ENCODE measurements around the gene SCAMP1. TPM values are rescaled to one million over a fixed set of nuclear protein-coding genes. Genes with fewer than 3 reads are reported as not detected.

The SCAMP1 gene
- total RNA-seq, 1 experiment from 2014 or later: 36.2 TPM

DNA sequence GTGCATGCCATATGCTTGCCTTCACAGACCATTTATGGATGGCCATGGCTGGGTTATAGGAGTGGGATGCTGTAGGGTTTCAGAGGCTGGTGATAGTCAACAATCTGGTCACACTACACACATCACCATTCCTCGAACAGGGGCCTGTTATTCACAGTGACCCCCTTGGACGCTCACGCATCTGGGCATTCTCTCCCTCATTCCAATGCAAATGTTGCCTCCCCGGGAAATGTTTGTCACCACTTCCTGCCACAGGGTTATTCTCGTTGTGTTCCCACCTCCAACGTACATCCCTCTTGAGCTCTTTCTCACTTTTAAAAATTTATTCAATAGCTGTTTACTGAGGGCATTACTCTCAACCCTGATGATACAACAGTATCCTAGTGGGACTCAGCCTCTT is 135.4 kb downstream of the SCAMP1 start:
- no peak for DNase-seq (ENCODE audit: low spot score)

GRCh38 chr5:78496373-78496772 is 136.0 kb downstream of the SCAMP1 start:
- DNase-seq (ENCODE audit: low spot score): no peak

DNA sequence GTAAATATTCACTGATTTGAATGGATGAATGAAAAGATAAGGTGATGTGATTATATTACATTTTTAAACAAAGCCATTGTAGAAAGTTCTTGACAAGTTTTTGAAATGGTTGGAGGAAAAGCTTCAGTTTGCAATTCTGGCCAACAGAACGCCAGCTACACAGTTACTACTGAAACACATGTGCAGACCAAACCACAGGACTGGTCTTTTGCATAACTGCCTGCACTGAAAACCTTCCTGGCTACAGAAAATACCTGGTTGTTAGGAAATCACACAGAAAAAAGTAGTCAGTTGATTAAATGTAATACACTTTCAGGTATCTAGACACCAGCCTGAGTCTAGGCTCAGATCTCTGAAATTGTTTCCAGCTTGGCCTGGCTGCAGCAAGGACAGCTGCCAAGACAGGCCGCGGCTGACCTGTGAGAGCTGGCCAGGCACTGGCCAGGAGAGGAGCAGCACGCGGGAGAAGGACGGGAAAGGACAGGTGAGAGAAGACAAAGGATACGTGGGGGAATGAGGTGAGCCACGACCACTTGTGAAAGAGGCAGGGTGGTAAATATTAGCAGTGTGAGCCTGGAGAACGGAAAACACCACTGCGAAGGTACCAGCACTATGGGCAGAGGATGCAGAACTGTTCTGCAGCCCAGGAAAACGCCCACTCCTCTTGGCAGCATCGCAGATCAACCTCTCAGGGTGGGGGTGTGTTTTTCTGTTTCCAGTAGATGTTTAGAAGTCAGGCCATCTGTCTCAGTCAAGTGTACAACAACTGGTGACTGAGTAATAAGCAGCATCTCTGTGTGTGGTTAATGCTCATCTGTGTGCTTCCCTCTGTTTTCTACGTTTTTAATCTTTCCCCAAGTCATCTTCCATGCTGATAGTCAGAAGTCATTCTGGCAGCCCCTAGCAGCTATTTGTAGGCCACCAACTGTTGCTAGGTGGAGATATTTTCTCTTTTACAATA is 137.4 kb downstream of the SCAMP1 start:
- no peak for DNase-seq (ENCODE audit: low spot score)

DNA sequence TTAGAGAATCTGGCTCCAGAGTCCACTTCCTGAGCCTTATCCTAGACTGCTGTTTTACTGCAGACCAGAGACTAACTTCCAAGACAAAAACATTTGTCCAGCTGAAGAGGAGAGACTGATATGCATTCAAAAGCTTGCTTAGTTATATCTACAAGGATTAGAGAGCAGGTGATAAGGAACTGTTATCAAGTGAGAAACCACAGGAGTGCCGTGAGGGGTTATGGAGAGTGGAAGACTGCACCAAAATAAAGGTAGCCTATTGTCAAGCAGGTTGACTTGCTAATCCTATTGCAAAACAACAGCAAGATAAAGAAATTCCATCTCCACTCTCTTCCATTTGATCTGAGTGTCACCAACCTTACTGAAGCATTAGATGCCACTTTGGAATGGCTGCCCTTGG is 139.1 kb downstream of the SCAMP1 start:
- DNase-seq (ENCODE audit: low spot score): no peak

DNA sequence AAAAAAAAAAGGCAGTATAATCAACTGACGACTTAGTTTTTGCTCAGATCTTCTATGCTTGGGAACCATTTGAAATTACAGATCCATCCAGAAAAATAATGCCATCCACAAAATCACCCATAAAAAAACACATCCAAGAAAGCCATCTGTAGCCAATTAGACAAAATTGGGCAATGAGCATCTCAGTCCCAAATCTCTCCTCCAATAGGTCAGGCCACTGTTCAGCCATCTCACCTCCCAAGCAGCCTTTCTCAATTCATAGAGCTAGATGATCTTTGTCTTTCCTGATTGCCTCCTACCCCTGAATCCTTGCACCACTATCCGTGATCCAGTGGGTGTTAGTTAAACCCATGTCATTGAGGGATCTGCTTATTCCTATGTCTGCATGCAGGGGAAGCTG is 139.6 kb downstream of the SCAMP1 start:
- DNase-seq (ENCODE audit: low spot score): no peak

- DNase-seq (ENCODE audit: low spot score): no peak
Measured at GRCh38 chr5:78500871-78501270, 140.5 kb downstream of the SCAMP1 start.

- DNase-seq (ENCODE audit: low spot score): no peak
Measured at GRCh38 chr5:78501411-78502352, 141.3 kb downstream of the SCAMP1 start.

- no peak for DNase-seq (ENCODE audit: low spot score)
Measured at GRCh38 chr5:78503958-78504653, 143.7 kb downstream of the SCAMP1 start.

GRCh38 chr5:78504704-78505677 is 144.6 kb downstream of the SCAMP1 start:
- DNase-seq (ENCODE audit: low spot score): peak; percentile 90

DNA sequence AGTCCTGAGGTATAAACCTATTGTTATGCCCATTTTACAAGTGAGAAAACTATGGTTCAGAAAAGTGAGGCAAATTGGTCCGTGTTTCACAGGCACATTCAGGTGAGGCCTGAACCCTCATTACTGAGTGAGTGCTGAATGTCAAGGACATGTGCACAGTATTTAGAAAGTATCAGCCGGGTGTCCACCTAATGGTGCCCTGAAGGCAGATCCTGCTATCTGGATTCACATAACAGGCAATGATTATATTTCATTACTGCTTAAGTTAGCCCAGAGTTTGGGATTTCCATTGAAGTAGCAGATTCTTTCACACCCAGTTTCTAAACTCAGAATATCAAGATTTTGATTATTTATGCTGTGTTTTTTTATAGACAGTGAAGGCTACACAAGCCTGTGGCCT is 145.4 kb downstream of the SCAMP1 start:
- DNase-seq (ENCODE audit: low spot score): no peak

GRCh38 chr5:78506261-78507024 is 146.0 kb downstream of the SCAMP1 start:
- no peak for DNase-seq (ENCODE audit: low spot score)

DNA sequence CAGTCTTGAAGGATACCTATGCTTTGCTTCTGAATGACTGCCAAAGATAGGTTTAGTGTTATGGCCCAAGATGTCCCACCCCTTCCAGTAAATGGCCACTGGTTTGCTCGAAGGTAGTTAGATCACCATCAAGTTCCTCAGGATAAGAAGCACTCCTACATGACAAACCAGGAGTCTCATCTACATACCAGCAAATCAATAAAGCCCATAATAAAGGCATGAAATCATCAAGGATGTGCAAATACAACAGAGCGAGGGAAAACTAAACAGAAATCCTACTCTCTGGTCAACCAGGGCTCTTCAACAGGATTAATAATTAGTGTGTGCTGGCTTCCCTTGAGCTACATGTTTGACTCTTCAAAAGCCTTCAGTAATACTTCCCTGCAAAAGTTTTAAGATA is 147.1 kb downstream of the SCAMP1 start:
- no peak for DNase-seq (ENCODE audit: low spot score)

DNA sequence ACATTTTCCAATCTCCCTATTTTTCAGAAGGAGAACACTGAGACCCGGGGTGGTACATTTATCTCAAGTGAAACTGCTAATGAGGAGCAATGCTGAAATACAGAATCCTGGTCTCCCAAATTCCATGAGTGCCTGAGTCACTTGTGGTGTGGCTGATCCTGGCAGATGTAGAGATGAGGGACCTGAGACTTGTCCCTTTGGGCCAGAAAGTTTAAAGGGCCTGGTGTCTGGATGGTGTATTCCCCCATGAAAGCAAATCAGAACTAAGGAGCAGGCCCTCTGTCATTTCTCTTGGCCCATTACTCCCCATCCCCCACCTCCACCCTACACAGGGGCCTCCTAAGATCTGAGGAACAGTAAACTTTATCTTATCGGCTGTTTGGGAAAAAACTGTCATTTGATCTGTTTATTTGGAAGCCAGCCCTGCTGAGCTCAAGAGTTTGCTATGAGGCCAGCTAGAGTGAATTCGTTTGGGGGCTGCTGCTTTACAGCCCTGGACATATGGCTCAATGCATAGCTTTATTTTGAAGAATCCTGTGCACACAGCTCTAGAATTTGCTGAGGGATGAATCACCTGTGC is 147.9 kb downstream of the SCAMP1 start:
- DNase-seq (ENCODE audit: low spot score): no peak

DNA sequence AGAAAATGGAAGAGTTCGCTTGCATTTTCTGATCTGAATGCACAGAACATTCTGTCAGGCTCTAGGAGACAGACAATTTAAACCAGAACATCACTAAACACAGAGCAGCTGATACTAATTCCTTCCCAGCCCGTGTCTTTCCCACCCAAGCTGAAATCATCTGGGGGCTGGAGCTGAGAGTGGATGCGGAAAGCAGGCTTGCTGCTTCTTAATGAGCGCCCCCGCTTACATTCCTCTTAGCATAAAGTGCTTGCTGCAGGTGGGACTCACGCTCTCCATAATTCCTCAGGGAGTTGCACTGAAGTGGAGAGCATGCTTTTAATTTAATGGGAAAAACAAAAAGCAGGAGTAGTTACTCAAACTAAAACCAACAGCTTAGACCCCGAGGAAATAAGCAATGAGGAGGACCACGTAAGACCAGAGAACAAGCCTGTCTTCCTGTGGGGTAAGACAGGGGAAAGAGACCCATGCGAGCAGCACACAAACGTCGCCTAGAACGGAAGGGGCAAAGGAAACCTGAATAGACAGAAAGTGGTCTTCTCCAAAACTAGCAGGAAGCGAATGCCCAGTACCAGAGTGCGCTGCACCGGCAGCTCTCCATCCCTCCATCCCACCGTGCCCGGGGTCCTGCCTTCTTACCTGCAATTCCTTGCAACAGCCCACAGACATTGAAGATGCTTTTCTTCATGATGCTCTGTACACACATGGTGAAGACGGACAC is 148.9 kb downstream of the SCAMP1 start:
- no peak for DNase-seq (ENCODE audit: low spot score)

DNA sequence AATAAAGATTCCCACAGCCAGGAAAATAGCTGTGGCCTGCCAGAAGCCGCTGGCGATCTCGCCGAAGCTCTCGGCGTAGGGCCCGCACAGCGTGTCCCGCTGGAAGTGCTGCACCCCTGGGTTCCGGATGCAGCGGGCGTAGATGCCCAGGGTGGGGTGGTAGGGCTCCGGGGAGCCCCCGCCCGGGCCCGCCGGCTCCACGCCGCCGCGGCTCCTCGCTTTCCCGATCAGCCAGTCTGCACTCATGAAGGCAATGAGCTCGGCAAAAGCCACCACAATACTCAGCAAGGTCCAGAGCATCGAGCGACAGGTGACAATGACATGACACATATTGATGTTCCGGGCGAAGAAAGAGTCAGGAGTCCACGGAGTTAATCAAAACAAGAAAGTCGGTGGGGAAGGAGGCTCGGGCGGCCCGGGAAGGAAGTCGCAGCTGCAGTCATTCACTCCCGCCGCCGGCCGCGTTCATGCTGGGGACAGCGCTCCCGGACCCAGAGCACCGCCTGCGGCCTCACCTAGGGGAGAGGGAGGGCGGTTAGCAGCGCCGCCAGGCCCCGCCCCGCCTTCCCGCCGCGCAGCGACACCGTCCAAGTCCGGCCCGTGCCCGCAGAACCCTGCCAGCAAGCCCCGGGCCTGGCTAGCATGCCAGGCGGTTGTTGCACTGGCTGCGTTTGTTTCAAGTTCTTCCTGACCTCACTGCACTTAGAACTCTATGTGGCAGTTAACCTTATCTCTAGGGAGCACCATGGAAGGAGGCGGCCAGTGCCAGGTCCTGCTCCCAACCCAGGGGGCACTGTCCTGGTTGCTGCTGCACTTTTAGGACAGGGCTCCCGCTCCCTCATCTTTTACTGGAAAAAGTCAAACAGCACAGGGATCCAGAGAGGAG is 149.7 kb downstream of the SCAMP1 start:
- DNase-seq (ENCODE audit: low spot score): no peak

GRCh38 chr5:78511121-78511906 is 150.9 kb downstream of the SCAMP1 start:
- no peak for DNase-seq (ENCODE audit: low spot score)

DNA sequence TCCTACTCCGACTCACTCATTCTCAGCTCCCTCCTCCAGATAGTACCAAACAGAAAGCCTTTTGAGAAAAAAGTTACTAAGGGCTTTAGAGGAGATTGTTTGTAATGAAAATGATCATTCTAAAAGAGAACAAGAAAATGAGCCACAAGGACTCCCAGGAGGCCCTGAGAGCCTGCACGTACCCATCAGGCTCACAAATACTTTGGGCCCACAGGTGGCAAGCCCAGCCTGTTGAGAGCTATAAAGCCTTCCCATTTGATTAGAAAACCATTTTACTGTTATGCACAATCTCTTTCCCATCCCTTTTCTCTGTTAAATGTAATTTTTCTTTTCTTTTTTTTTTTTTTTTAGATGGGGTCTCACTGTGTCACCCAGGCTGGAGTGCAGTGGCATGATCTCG is 152.0 kb downstream of the SCAMP1 start:
- DNase-seq (ENCODE audit: low spot score): no peak

Data from H4 (cell line).